DOHH2 (cell line): ENCODE measurements around the gene FANCC.

Experiments
- H3F3A ChIP-seq: fragments of 200-600 bp; sonication (generic), shearing (Covaris generic); 2 replicates; pipeline ENCODE4 v1.6.0; 2016; ENCODE audit warnings: antibody characterized with exemption, mild to moderate bottlenecking; ENCODE audit not compliant: control insufficient read depth, insufficient read depth
- H3K27ac ChIP-seq: fragments of 200-600 bp; sonication (generic); 2 replicates; pipeline ENCODE4 v1.5.1; 2014; ENCODE audit warnings: low read depth, mild to moderate bottlenecking, low read length, moderate library complexity
- H3K27me3 ChIP-seq: fragments of 200-600 bp; sonication (generic); 2 replicates; pipeline ENCODE4 v1.6.1; 2014; ENCODE audit warnings: mild to moderate bottlenecking, low read length, mixed read lengths; ENCODE audit not compliant: control insufficient read depth
- H3K36me3 ChIP-seq: fragments of 200-600 bp; sonication (generic); 2 replicates; pipeline ENCODE4 v1.6.1; 2014; ENCODE audit warnings: mild to moderate bottlenecking, low read length, moderate library complexity, mixed read lengths; ENCODE audit not compliant: control insufficient read depth
- H3K4me1 ChIP-seq: fragments of 200-600 bp; sonication (generic); 2 replicates; pipeline ENCODE4 v1.6.1; 2014; ENCODE audit warnings: mild to moderate bottlenecking, low read length, mixed read lengths; ENCODE audit not compliant: control insufficient read depth
- H3K4me2 ChIP-seq: fragments of 200-600 bp; sonication (generic); 2 replicates; pipeline ENCODE4 v1.6.0; 2014; ENCODE audit warnings: mild to moderate bottlenecking, low read length, moderate library complexity
- H3K4me3 ChIP-seq: fragments of 200-600 bp; sonication (generic); 2 replicates; pipeline ENCODE4 v1.5.1; 2014; ENCODE audit warnings: mild to moderate bottlenecking, low read length, mixed read lengths
- H3K79me2 ChIP-seq: fragments of 200-600 bp; sonication (generic); 2 replicates; pipeline ENCODE4 v1.6.1; 2014; ENCODE audit warnings: mild to moderate bottlenecking, low read length, mixed read lengths; ENCODE audit not compliant: control insufficient read depth
- H3K9me2 ChIP-seq: fragments of 200-600 bp; sonication (generic); replicated peaks from 2 replicates; pipeline ENCODE4 v1.6.1; 2014; ENCODE audit warnings: mild to moderate bottlenecking, low read length, mixed read lengths; ENCODE audit not compliant: control insufficient read depth
- H3K9me3 ChIP-seq: fragments of 200-600 bp; sonication (generic); 2 replicates; pipeline ENCODE4 v1.6.1; 2014; ENCODE audit warnings: antibody characterized with exemption, low read length, mixed read lengths; ENCODE audit not compliant: control insufficient read depth, insufficient read depth
- H4K20me1 ChIP-seq: fragments of 200-600 bp; sonication (generic); 2 replicates; pipeline ENCODE4 v1.6.0; 2014; ENCODE audit warnings: low read depth, mild to moderate bottlenecking, antibody characterized with exemption, low read length, moderate library complexity; ENCODE audit not compliant: control insufficient read depth, insufficient read depth
- EZH2phosphoT487 ChIP-seq: fragments of 200-600 bp; sonication (generic); IDR thresholded peaks from 2 replicates; pipeline ENCODE4 v1.6.1; 2017; ENCODE audit warnings: borderline replicate concordance, mild to moderate bottlenecking, antibody characterized with exemption, low read length, moderate library complexity, mixed read lengths
- TF ChIP-seq, protein P1 (sequence below): fragments of 200-600 bp; sonication (generic); IDR thresholded peaks from one replicate; pipeline ENCODE4 v1.5.1; 2014; ENCODE audit warnings: antibody characterized with exemption, mild to moderate bottlenecking, low read depth, low read length; ENCODE audit not compliant: poor library complexity, severe bottlenecking

Gene FANCC

DNA sequence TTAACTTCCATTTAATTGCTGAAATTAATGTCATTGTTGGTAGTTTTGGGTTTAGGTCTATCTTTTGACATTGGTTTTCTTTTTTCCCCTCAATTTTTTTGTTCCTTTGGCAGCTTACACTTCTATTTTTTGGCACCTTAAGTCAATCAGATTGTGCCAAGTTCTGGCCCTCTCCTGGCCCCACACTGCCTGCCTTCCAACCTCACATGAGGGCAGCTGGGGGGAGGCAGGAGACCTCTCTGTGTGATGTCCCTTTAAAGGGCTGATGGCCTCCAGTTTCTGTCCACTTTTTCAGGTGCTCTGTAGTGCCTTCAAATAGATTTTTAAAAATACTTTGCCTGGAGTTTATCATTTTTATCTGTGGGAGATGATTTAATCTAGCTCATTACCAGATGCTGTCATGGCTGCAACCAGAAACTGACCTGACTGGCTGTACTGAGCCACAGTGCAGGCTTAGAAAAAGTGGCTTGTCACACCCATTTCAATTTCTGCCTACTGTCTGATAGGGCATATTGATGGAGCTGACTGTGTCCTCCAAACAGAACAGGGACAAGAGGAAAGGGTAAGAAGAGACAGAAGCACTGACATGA lies 196.6 kb downstream of the FANCC start:
- H3K4me2 ChIP-seq, result no peak overlapping the region
- TF ChIP-seq, protein P1, sequence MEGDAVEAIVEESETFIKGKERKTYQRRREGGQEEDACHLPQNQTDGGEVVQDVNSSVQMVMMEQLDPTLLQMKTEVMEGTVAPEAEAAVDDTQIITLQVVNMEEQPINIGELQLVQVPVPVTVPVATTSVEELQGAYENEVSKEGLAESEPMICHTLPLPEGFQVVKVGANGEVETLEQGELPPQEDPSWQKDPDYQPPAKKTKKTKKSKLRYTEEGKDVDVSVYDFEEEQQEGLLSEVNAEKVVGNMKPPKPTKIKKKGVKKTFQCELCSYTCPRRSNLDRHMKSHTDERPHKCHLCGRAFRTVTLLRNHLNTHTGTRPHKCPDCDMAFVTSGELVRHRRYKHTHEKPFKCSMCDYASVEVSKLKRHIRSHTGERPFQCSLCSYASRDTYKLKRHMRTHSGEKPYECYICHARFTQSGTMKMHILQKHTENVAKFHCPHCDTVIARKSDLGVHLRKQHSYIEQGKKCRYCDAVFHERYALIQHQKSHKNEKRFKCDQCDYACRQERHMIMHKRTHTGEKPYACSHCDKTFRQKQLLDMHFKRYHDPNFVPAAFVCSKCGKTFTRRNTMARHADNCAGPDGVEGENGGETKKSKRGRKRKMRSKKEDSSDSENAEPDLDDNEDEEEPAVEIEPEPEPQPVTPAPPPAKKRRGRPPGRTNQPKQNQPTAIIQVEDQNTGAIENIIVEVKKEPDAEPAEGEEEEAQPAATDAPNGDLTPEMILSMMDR, result no peak
- no peak overlapping the region for H3K27ac ChIP-seq

GRCh38 chr9:95118596-95118995 lies 198.9 kb downstream of the FANCC start:
- Histone ChIP-seq H3F3A (no peaks in the 10 kb centered on the region), H3K9me3 (no peaks in the 10 kb centered on the region), H3K27me3 (no peaks in the 10 kb centered on the region), H3K4me2 (no peak overlapping the region), H3K9me2 (no peaks in the 10 kb centered on the region), H3K79me2 (no peaks in the 10 kb centered on the region), H3K36me3 (no peaks in the 10 kb centered on the region), H3K4me1 (no peaks in the 10 kb centered on the region), H4K20me1 (no peaks in the 10 kb centered on the region), H3K27ac (no peak overlapping the region), H3K4me3 (no peak overlapping the region)
- TF ChIP-seq, protein P1, result no peak
- TF ChIP-seq EZH2phosphoT487, result no peak

More for the DNA sequence above, 196.6 kb downstream of the FANCC start:
- no peaks in the 10 kb centered on the region for H4K20me1 ChIP-seq
- H3K27me3 ChIP-seq, result no peaks in the 10 kb centered on the region
- H3F3A ChIP-seq, result no peaks in the 10 kb centered on the region
- no peaks in the 10 kb centered on the region for H3K9me3 ChIP-seq
- no peaks in the 10 kb centered on the region for H3K4me1 ChIP-seq
- no peaks in the 10 kb centered on the region for H3K9me2 ChIP-seq
- H3K79me2 ChIP-seq, result no peaks in the 10 kb centered on the region
- H3K36me3 ChIP-seq, result no peaks in the 10 kb centered on the region
- no peak overlapping the region for H3K4me3 ChIP-seq

- Histone ChIP-seq H3K36me3 (no peaks in the 10 kb centered on the region), H3K4me2 (no peak overlapping the region), H3K27me3 (no peaks in the 10 kb centered on the region), H3F3A (no peaks in the 10 kb centered on the region), H3K9me3 (no peaks in the 10 kb centered on the region), H3K79me2 (no peaks in the 10 kb centered on the region), H3K9me2 (no peaks in the 10 kb centered on the region), H4K20me1 (no peaks in the 10 kb centered on the region), H3K4me3 (no peak overlapping the region), H3K27ac (no peak overlapping the region), H3K4me1 (no peaks in the 10 kb centered on the region)
- TF ChIP-seq EZH2phosphoT487, result no peak
- TF ChIP-seq, protein P1, result no peak
Observed at GRCh38 chr9:95116808-95117204, 200.7 kb downstream of the FANCC start.
